AG09319 (cell line): Measurements from ENCODE around the gene PSMG2.
A peak's percentile ranks its signal among the peaks of the same experiment; 100 is the strongest.

Experiments
- DNase-seq: peaks from one replicate; pipeline ENCODE4 v3.0.0-alpha.2; 2010; ENCODE audit warnings: low read depth; ENCODE audit errors: extremely low read depth
- CTCF ChIP-seq: IDR thresholded peaks from 2 replicates; pipeline ENCODE4 v1.5.1; 2011; ENCODE audit warnings: low read depth, mild to moderate bottlenecking, inconsistent platforms, low read length, moderate library complexity

Gene PSMG2

GRCh38 chr18:12659904-12660605 lies 42.8 kb upstream of the PSMG2 start:
- peak; percentile 94 for TF ChIP-seq CTCF
- DNase-seq = peak; percentile 31

DNA sequence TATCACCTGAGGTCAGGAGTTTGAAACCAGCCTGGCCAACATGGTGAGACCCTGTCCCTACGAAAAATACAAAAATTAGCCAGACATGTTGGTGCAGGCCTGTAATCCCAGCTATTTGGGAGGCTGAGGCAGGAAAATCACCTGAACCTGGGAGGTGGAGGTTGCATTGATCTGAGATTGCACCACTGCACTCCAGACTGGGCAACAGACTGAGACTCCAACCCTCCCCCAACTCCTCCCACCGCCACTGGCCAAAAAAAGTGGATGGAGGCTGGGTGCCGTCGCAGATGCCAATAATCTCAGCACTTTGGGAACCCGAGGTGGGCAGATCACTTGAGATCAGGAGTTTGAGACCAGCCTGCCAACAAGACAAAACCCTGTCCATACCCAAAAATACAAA lies 34.8 kb upstream of the PSMG2 start:
- TF ChIP-seq CTCF = no peak
- DNase-seq = no peak

GRCh38 chr18:12679183-12679786 lies 23.6 kb upstream of the PSMG2 start:
- DNase-seq = no peak
- no peak for TF ChIP-seq CTCF

DNA sequence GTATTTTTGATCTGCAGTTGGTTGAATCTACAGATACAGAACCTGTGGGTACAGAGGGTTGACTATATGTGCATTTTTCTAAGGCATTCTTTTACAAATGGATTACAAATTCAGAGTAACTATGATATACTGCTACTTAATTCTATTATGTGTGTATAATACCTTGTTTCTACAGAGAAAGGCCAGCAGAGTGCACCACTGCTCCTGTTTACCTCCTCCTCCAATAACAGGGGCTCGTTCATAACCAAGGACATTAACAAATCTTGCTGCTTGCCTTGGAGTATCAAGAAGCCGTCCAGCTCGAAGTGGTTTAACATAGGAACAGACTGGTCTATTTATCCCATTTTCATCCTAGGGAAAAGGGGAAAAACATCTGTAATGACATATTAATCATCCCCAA lies 16.7 kb upstream of the PSMG2 start:
- TF ChIP-seq CTCF = no peak; the same call in 1 of the 2 replicates

DNA sequence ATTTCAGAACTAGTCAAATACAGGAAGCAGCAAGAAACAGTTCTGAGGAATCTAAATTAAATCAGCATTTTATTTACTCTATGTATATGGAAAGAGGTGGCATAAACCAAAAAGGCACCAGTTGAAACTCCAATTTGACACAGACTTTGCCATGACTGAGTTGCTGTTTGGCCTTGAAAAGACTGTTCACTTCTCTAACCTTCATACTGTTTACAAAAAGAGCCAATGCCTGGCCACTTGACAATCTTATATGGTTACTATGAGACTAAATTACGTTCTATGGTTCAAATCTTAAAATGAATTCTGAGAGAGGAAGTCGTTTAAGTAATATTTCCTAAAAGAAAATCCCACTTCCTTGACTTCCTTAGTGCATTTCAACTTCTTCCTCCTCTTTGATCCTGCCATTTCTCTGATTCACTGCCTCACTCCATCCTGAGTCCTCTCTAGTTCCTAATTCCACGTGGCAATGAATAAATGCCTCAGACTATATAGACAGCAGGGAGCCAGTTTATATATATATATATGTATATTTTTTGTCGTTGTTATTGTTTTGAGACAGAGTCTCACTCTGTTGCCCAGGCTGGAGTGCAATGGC lies 13.5 kb upstream of the PSMG2 start:
- no peak for TF ChIP-seq CTCF
- DNase-seq = no peak

More for the DNA sequence above, 16.7 kb upstream of the PSMG2 start:
- no peak for DNase-seq

DNA sequence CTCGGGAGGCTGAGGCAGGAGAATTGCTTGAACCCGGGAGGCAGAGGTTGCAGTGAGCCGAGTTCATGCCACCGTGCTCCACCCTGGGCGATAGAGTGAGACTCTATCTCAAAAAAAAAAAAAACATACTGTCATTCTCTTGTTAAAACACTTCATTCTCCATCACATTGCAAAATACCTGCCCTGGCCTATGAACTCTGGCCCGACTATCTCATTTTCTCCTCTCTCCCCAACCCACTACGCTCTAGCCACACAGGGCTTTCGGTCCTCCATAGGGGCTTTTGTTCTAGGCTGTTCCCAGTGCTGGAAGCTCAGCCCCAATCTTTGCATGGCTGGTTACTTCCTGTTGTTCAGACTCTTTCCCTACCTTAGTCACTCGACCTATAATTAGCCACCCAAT lies 10.6 kb upstream of the PSMG2 start:
- no peak for TF ChIP-seq CTCF
- DNase-seq = no peak

DNA sequence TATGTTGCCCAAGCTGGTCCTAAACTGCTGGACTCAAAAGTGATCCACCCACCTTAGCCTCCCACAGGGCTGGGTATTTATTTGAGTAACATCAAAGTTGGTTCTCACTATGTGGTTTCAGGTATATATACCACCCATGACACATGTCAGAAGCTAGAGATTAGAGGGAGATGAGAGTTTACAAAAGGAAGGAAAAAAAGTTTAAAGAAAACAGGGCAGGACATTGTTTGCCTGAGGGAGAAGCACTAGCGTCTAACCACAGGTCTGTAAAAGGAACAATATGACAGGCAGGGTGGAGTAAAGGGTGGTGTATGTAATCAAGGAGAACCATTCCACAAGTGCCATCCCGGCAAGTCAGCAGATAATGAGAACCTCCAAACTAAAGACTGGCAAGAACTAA lies 8.8 kb upstream of the PSMG2 start:
- no peak for DNase-seq
- no peak for TF ChIP-seq CTCF
